DMS 273 treated with DMSO at 0.1 percent for 48 hours (cell line): ENCODE data around the gene MPP2.
"Not testable (repeated sequence)": the region's sequence is repeated elsewhere in the genome, so short reads cannot be mapped to it uniquely, and the experiment has no call there.

ENCODE experiments used
- DNase-seq: peaks from one replicate; lab custom pipeline; 2025; lab: John Stamatoyannopoulos, UW

The MPP2 gene

GRCh38 chr17:43875476-43876147, 31.7 kb downstream of the MPP2 start:
- no peak for DNase-seq

- DNase-seq, result no peak
These were observed 33.0 kb downstream of the MPP2 start for GRCh38 chr17:43874293-43874692.

- DNase-seq, result no peak
These were observed 33.5 kb downstream of the MPP2 start for GRCh38 chr17:43873815-43874214.

GRCh38 chr17:43873091-43873490, 34.2 kb downstream of the MPP2 start:
- DNase-seq, result no peak

- no peak for DNase-seq
These were observed 35.2 kb downstream of the MPP2 start for GRCh38 chr17:43871946-43872690.

- not testable (repeated sequence) for DNase-seq
These were observed 38.3 kb downstream of the MPP2 start for GRCh38 chr17:43869031-43869430.

GRCh38 chr17:43868226-43868994, 38.9 kb downstream of the MPP2 start:
- no peak for DNase-seq

- DNase-seq, result no peak
These were observed 43.0 kb downstream of the MPP2 start for GRCh38 chr17:43864161-43864984.

GRCh38 chr17:43861960-43862359, 45.4 kb downstream of the MPP2 start:
- no peak for DNase-seq

GRCh38 chr17:43860927-43861622, 46.3 kb downstream of the MPP2 start:
- DNase-seq, result no peak

- DNase-seq, result no peak
These were observed 47.1 kb downstream of the MPP2 start for GRCh38 chr17:43860077-43860725.

GRCh38 chr17:43857957-43858600, 49.3 kb downstream of the MPP2 start:
- DNase-seq, result no peak

- DNase-seq, result no peak
These were observed 50.2 kb downstream of the MPP2 start for GRCh38 chr17:43857141-43857540.

GRCh38 chr17:43856141-43856540, 51.2 kb downstream of the MPP2 start:
- DNase-seq, result no peak

- DNase-seq, result no peak
These were observed 52.3 kb downstream of the MPP2 start for GRCh38 chr17:43855061-43855460.

GRCh38 chr17:43854498-43854897, 52.8 kb downstream of the MPP2 start:
- DNase-seq, result no peak

- DNase-seq, result no peak
These were observed 53.8 kb downstream of the MPP2 start for GRCh38 chr17:43853546-43853945.

GRCh38 chr17:43852571-43852970, 54.8 kb downstream of the MPP2 start:
- DNase-seq, result no peak

GRCh38 chr17:43849116-43849515, 58.2 kb downstream of the MPP2 start:
- DNase-seq, result no peak

- DNase-seq, result no peak
These were observed 58.7 kb downstream of the MPP2 start for GRCh38 chr17:43848601-43849000.
